DOHH2 (cell line): Measurements from ENCODE around the gene FRMPD4.

Source experiments
- EZH2phosphoT487 ChIP-seq: fragments of 200-600 bp; sonication (generic); IDR thresholded peaks from 2 replicates; pipeline ENCODE4 v1.6.1; 2017; ENCODE audit warnings: borderline replicate concordance, mild to moderate bottlenecking, antibody characterized with exemption, low read length, moderate library complexity, mixed read lengths
- TF ChIP-seq, protein P1 (sequence below): fragments of 200-600 bp; sonication (generic); IDR thresholded peaks from one replicate; pipeline ENCODE4 v1.5.1; 2014; ENCODE audit warnings: antibody characterized with exemption, mild to moderate bottlenecking, low read depth, low read length; ENCODE audit not compliant: poor library complexity, severe bottlenecking

DNA sequence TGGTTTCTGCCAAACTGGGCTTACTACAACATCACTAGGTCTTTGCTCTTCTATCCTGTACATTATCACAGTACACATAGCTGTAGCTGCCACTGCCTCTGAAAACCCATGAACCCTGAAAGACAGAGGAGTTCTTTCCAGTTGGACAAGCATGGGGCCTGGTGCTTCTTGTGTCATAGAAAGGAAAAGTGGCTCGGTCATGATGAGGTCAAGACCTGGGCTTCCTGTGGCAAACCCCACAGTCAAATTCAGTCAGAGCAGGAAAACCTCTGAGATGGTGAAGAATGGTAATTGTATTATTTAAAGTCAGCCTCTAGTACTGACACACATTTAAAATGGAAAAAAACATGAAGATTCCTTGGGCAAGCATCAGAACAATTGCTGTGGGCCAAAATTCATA, 519.6 kb downstream of the FRMPD4 start:
- TF ChIP-seq, protein P1, sequence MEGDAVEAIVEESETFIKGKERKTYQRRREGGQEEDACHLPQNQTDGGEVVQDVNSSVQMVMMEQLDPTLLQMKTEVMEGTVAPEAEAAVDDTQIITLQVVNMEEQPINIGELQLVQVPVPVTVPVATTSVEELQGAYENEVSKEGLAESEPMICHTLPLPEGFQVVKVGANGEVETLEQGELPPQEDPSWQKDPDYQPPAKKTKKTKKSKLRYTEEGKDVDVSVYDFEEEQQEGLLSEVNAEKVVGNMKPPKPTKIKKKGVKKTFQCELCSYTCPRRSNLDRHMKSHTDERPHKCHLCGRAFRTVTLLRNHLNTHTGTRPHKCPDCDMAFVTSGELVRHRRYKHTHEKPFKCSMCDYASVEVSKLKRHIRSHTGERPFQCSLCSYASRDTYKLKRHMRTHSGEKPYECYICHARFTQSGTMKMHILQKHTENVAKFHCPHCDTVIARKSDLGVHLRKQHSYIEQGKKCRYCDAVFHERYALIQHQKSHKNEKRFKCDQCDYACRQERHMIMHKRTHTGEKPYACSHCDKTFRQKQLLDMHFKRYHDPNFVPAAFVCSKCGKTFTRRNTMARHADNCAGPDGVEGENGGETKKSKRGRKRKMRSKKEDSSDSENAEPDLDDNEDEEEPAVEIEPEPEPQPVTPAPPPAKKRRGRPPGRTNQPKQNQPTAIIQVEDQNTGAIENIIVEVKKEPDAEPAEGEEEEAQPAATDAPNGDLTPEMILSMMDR, result no peak
- TF ChIP-seq EZH2phosphoT487, result no peak
